RWPE1 (cell line): ENCODE results near the gene WBP2.
"Not testable (repeated sequence)": the region's sequence is repeated elsewhere in the genome, so short reads cannot be mapped to it uniquely, and the experiment has no call there.

Source experiments
- CTCF ChIA-PET: fragments of 350-600 bp; sonication (Branson Sonifier 250); formaldehyde crosslinking; extraction: SDS; loops from one replicate; lab custom pipeline; 2021; lab: Yijun Ruan, JAX
- POLR2A ChIA-PET: fragments of 400-600 bp; formaldehyde crosslinking; extraction: SDS; loops from one replicate; lab custom pipeline; 2020; ENCODE audit warnings: antibody characterized with exemption; ENCODE audit not compliant: low non-redundant PET; lab: Yijun Ruan, JAX
- DNase-seq: peaks from one replicate; pipeline ENCODE4 v3.0.0; 2012; ENCODE audit warnings: low spot score
- H3K27ac ChIP-seq: fragments of 450-650 bp; 2 replicates; pipeline ENCODE4 v1.5.1; 2017
- CTCF ChIP-seq: fragments of 450-650 bp; conservative IDR thresholded peaks from 2 replicates; pipeline ENCODE4 v1.5.1; 2017; ENCODE audit warnings: low read depth, mild to moderate bottlenecking

WBP2 gene

GRCh38 chr17:75875940-75876189, 20.7 kb upstream of the WBP2 start:
- ChIA-PET CTCF (interaction anchor here (0.6 to 1.9 kb wide), 9 partner anchors 14 to 493 kb away, joined by 3 to 11 read pairs (median 3); partner anchors contain the start of genes TRIM65 and UNC13D), POLR2A (interaction anchor here (0.9 to 1.8 kb wide), 4 partner anchors 20 to 114 kb away, joined by 3 to 10 read pairs (median 4); partner anchors contain the start of gene WBP2)
- peak; percentile 84 for DNase-seq
- no peak for TF ChIP-seq CTCF
- peak overlapping the region; percentile 98 for H3K27ac ChIP-seq

- H3K27ac ChIP-seq = peak overlapping the region; percentile 98
- CTCF ChIA-PET = interaction anchor here (0.5 to 1.9 kb wide), 10 partner anchors 14 to 494 kb away, joined by 3 to 11 read pairs (median 3); partner anchors contain the start of genes TRIM65 and UNC13D
- DNase-seq = no peak
- TF ChIP-seq CTCF = no peak
- POLR2A ChIA-PET = interaction anchor here (0.6 to 1.8 kb wide), 5 partner anchors 20 to 113 kb away, joined by 3 to 10 read pairs (median 4); partner anchors contain the start of gene WBP2
Observed at GRCh38 chr17:75875182-75875939, 20.2 kb upstream of the WBP2 start.

- H3K27ac ChIP-seq = peak overlapping the region; percentile 98
- CTCF ChIA-PET = interaction anchor here (0.6 to 1.9 kb wide), 3 partner anchors 18 to 30 kb away, joined by 3 to 11 read pairs (median 4); partner anchors contain the start of gene UNC13D
- POLR2A ChIA-PET = interaction anchor here (0.6 to 1.8 kb wide), 3 partner anchors 19 to 112 kb away, joined by 4 to 10 read pairs (median 4); partner anchors contain the start of gene WBP2
- DNase-seq = no peak
- TF ChIP-seq CTCF = no peak
Observed at GRCh38 chr17:75874323-75875181, 19.4 kb upstream of the WBP2 start.

GRCh38 chr17:75873587-75874322, 18.6 kb upstream of the WBP2 start:
- POLR2A ChIA-PET = no interaction called here
- no peak for TF ChIP-seq CTCF
- CTCF ChIA-PET = interaction anchor here (1.0 kb wide), 1 partner anchor 17 kb away, joined by 4 read pairs; no protein-coding TSS in a partner anchor
- no peak for DNase-seq
- peak overlapping the region; percentile 98 for H3K27ac ChIP-seq

- no peak for TF ChIP-seq CTCF
- peak; percentile 80 for DNase-seq
- H3K27ac ChIP-seq = peak overlapping the region; percentile 98
- ChIA-PET POLR2A (interaction anchor here (0.5 to 1.3 kb wide), 3 partner anchors 10 to 30 kb away, joined by 3 to 7 read pairs (median 5); partner anchors contain the start of gene WBP2), CTCF (interaction anchor here (0.5 to 0.7 kb wide), 3 partner anchors 10 to 107 kb away, joined by 3 read pairs; no protein-coding TSS in a partner anchor)
Observed at GRCh38 chr17:75872434-75873351, 17.6 kb upstream of the WBP2 start.

GRCh38 chr17:75870228-75870627, 15.1 kb upstream of the WBP2 start:
- H3K27ac ChIP-seq = peak overlapping the region; percentile 98
- DNase-seq, CTCF ChIA-PET: not testable (repeated sequence)
- POLR2A ChIA-PET = interaction anchor here (0.6 to 1.0 kb wide), 2 partner anchors 15 to 34 kb away, joined by 3 read pairs; partner anchors contain the start of gene WBP2
